ENCODE measurements around the gene TRIOBP.
A peak's percentile ranks its signal among the peaks of the same experiment; 100 is the strongest.

Gene TRIOBP

GRCh38 chr22:37696657-37697537 lies at the start of gene TRIOBP:
TRIOBP (plus strand) TSS chr22:37697048; CDS start chr22:37701366, 4,318 bp downstream.
- no peak within 1 kb of the TSS; the same call in 1 of the 2 replicates for H3K4me3 ChIP-seq (ENCODE audit: low read depth, low read length)
- H3K9me3 ChIP-seq (ENCODE audit: severe bottlenecking), result no peaks in the 10 kb centered on the region
- peak; percentile 77 for TF ChIP-seq CTCF (IDR thresholded peaks at IDR 0.05; ENCODE audit: low read depth, low read length)
- no peak within 1 kb of the TSS for H3K27ac ChIP-seq
- peak; percentile 97 for DNase-seq
- no peaks in the 10 kb centered on the region for H3K27me3 ChIP-seq (ENCODE audit: insufficient read depth, low read depth, severe bottlenecking)
- H3K36me3 ChIP-seq, result peaks cover 13% of the 10 kb centered on the region

- no peak for TF ChIP-seq CTCF (IDR thresholded peaks at IDR 0.05; ENCODE audit: low read depth, low read length)
- Histone ChIP-seq H3K27ac (no peak overlapping the region), H3K4me3 (ENCODE audit: low read depth, low read length) (no peak overlapping the region), H3K27me3 (ENCODE audit: insufficient read depth, low read depth, severe bottlenecking) (no peaks in the 10 kb centered on the region), H3K36me3 (peaks cover 16% of the 10 kb centered on the region), H3K9me3 (ENCODE audit: severe bottlenecking) (no peaks in the 10 kb centered on the region)
- DNase-seq, result no peak
These were observed 49.5 kb upstream of the TRIOBP start for GRCh38 chr22:37647317-37647716.

- peaks cover 16% of the 10 kb centered on the region for H3K36me3 ChIP-seq
- H3K27me3 ChIP-seq (ENCODE audit: insufficient read depth, low read depth, severe bottlenecking), result no peaks in the 10 kb centered on the region
- H3K9me3 ChIP-seq (ENCODE audit: severe bottlenecking), result no peaks in the 10 kb centered on the region
- TF ChIP-seq CTCF (IDR thresholded peaks at IDR 0.05; ENCODE audit: low read depth, low read length), result no peak
- no peak overlapping the region for H3K27ac ChIP-seq
- DNase-seq, result no peak
- H3K4me3 ChIP-seq (ENCODE audit: low read depth, low read length), result no peak overlapping the region
These were observed 48.9 kb upstream of the TRIOBP start for GRCh38 chr22:37647928-37648327.

GRCh38 chr22:37650463-37651136 lies 46.2 kb upstream of the TRIOBP start:
- Histone ChIP-seq H3K27ac (no peak overlapping the region), H3K9me3 (ENCODE audit: severe bottlenecking) (no peaks in the 10 kb centered on the region), H3K4me3 (ENCODE audit: low read depth, low read length) (no peak overlapping the region), H3K36me3 (peaks cover 12% of the 10 kb centered on the region), H3K27me3 (ENCODE audit: insufficient read depth, low read depth, severe bottlenecking) (no peaks in the 10 kb centered on the region)
- DNase-seq, result no peak
- no peak for TF ChIP-seq CTCF (IDR thresholded peaks at IDR 0.05; ENCODE audit: low read depth, low read length)

- DNase-seq, result no peak
- H3K36me3 ChIP-seq, result peaks cover 7% of the 10 kb centered on the region
- no peak overlapping the region for H3K4me3 ChIP-seq (ENCODE audit: low read depth, low read length)
- no peak for TF ChIP-seq CTCF (IDR thresholded peaks at IDR 0.05; ENCODE audit: low read depth, low read length)
- no peak overlapping the region for H3K27ac ChIP-seq
- no peaks in the 10 kb centered on the region for H3K27me3 ChIP-seq (ENCODE audit: insufficient read depth, low read depth, severe bottlenecking)
- H3K9me3 ChIP-seq (ENCODE audit: severe bottlenecking), result no peaks in the 10 kb centered on the region
These were observed 42.1 kb upstream of the TRIOBP start for GRCh38 chr22:37654563-37655251.

Measured in WERI-Rb-1 (cell line).